Testis (tissue), 2 donors: ENCODE results near the gene CNDP1.

Experiments used
- POLR2A ChIP-seq: fragments of 450-650 bp; IDR thresholded peaks from one replicate; pipeline ENCODE4 v1.6.1; 2017; ENCODE audit warnings: antibody characterized with exemption, mild to moderate bottlenecking, moderate library complexity
- TF ChIP-seq, protein P1 (sequence below), 3 experiments: fragments of 450-650 bp in 2 of 3; fragments of 200-600 bp in 1 of 3; sonication (generic) in 1 of 3; IDR thresholded peaks; one replicate each; pipeline ENCODE4 v1.5.1; 2016 to 2019; ENCODE audit warnings: antibody characterized with exemption in 3 of 3, mild to moderate bottlenecking in 2 of 3, moderate library complexity in 1 of 3

DNA sequence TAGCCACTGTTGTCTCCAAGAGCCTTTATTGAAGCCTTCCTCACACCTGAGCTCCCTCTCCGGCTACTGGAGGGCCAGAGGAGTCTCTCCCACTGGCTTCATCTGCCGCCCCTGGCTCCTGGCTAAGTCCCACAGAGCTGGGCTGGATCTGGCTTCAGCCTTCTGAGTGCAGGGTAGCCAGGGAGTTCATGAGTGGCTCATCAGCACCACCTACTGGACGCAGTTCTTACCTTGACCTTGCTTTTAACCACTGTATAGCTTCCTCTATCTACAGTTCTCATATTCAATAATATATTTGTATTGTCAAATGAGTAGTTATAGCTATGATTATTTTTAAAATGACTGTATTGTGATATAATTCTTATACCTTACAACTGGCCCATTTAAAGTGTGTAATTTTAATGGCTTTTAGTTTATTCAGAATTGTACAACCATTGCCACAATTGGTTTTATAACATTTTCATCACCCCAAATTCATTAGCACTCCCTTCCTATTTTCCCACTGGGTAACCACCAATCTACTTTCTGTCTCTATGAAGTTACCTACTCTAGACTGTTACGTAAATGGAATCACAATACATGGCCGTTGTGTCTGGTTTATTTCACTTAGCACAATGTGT, 17.7 kb downstream of the CNDP1 start:
- TF ChIP-seq, protein P1, sequence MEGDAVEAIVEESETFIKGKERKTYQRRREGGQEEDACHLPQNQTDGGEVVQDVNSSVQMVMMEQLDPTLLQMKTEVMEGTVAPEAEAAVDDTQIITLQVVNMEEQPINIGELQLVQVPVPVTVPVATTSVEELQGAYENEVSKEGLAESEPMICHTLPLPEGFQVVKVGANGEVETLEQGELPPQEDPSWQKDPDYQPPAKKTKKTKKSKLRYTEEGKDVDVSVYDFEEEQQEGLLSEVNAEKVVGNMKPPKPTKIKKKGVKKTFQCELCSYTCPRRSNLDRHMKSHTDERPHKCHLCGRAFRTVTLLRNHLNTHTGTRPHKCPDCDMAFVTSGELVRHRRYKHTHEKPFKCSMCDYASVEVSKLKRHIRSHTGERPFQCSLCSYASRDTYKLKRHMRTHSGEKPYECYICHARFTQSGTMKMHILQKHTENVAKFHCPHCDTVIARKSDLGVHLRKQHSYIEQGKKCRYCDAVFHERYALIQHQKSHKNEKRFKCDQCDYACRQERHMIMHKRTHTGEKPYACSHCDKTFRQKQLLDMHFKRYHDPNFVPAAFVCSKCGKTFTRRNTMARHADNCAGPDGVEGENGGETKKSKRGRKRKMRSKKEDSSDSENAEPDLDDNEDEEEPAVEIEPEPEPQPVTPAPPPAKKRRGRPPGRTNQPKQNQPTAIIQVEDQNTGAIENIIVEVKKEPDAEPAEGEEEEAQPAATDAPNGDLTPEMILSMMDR (IDR thresholded peaks at IDR 0.05), result peak; percentile 59 to 71 (median 67)
- TF ChIP-seq POLR2A, result no peak
